Mesodermal cell (in vitro differentiated cells): ENCODE data around the gene ZNF385B.
A peak's percentile ranks its signal among the peaks of the same experiment; 100 is the strongest.

ENCODE experiments used
- H3K27ac ChIP-seq: 2 replicates; pipeline ENCODE4 v1.7.0; 2013; ENCODE audit warnings: mild to moderate bottlenecking, low read depth, low read length, moderate library complexity; ENCODE audit not compliant: severe bottlenecking
- H3K36me3 ChIP-seq: 2 replicates; pipeline ENCODE4 v1.7.1; 2013; ENCODE audit warnings: mild to moderate bottlenecking, low read length, moderate library complexity; ENCODE audit not compliant: control insufficient read depth, insufficient read depth
- H3K4me1 ChIP-seq: one replicate; pipeline ENCODE4 v1.7.1; 2013; ENCODE audit warnings: mild to moderate bottlenecking, low read length; ENCODE audit not compliant: insufficient read depth, control insufficient read depth, poor library complexity, severe bottlenecking
- H3K4me3 ChIP-seq: 2 replicates; pipeline ENCODE4 v1.7.0; 2013; ENCODE audit warnings: low read length, control low read depth, mild to moderate bottlenecking; ENCODE audit not compliant: insufficient read depth, poor library complexity, severe bottlenecking; ENCODE audit errors: extremely low read depth
- H3K9me3 ChIP-seq: 2 replicates; pipeline ENCODE4 v1.7.1; 2013; ENCODE audit warnings: mild to moderate bottlenecking, low read length, moderate library complexity; ENCODE audit not compliant: control insufficient read depth
- WGBS, 2 experiments: methylation state at CpG; one replicate each; pipeline ENCODE4 v1.1.5; 2013; ENCODE audit warnings: missing lambda C conversion rate in 2 of 2; ENCODE audit not compliant: insufficient coverage in 2 of 2; 5-methylcytosine and 5-hydroxymethylcytosine counted together

ZNF385B gene

GRCh38 chr2:179882851-179883806 lies 21.7 kb upstream of the ZNF385B start:
- H3K4me1 ChIP-seq, result peaks cover 4% of the 10 kb centered on the region
- H3K27ac ChIP-seq, result no peak overlapping the region
- H3K9me3 ChIP-seq, result no peaks in the 10 kb centered on the region
- no peak overlapping the region for H3K4me3 ChIP-seq
- WGBS, 2 experiments, result 87 to 100% methylated on average over 3 of the region's 6 CpGs
- H3K36me3 ChIP-seq, result no peaks in the 10 kb centered on the region

- Histone ChIP-seq H3K36me3 (no peaks in the 10 kb centered on the region), H3K4me3 (no peak overlapping the region), H3K4me1 (peaks cover 2% of the 10 kb centered on the region), H3K27ac (no peak overlapping the region), H3K9me3 (no peaks in the 10 kb centered on the region)
- 100% methylated on average over 1 of the region's 4 CpGs; no CpG with 5 or more reads in 1 of the 2 experiments for WGBS, 2 experiments
Measured at GRCh38 chr2:179877601-179878364, 16.4 kb upstream of the ZNF385B start.

- Histone ChIP-seq H3K4me3 (no peak overlapping the region), H3K4me1 (no peaks in the 10 kb centered on the region), H3K36me3 (no peaks in the 10 kb centered on the region), H3K27ac (no peak overlapping the region), H3K9me3 (no peaks in the 10 kb centered on the region)
- WGBS, 2 experiments, result no CpG with 5 or more reads among the region's 1 CpG
Measured at GRCh38 chr2:179876266-179876665, 14.9 kb upstream of the ZNF385B start.

- Histone ChIP-seq H3K36me3 (no peaks in the 10 kb centered on the region), H3K4me3 (no peak overlapping the region), H3K27ac (no peak overlapping the region), H3K9me3 (no peaks in the 10 kb centered on the region), H3K4me1 (no peaks in the 10 kb centered on the region)
Measured at GRCh38 chr2:179875864-179876263, 14.5 kb upstream of the ZNF385B start.

- 77 to 81% methylated on average over 3 to 4 of the region's 6 CpGs for WGBS, 2 experiments
- Histone ChIP-seq H3K36me3 (no peaks in the 10 kb centered on the region), H3K27ac (no peak overlapping the region), H3K4me3 (no peak overlapping the region), H3K4me1 (no peaks in the 10 kb centered on the region), H3K9me3 (no peaks in the 10 kb centered on the region)
Measured at GRCh38 chr2:179862898-179863458, 1.6 kb upstream of the ZNF385B start.

GRCh38 chr2:179861027-179861415 lies 391 bp downstream of the ZNF385B start:
- Histone ChIP-seq H3K36me3 (no peaks in the 10 kb centered on the region), H3K4me1 (no peaks in the 10 kb centered on the region), H3K27ac (no peak overlapping the region), H3K9me3 (no peaks in the 10 kb centered on the region), H3K4me3 (peak overlapping the region; percentile 43)
- 1% methylated on average over 48 to 52 of the region's 52 CpGs for WGBS, 2 experiments

GRCh38 chr2:179860255-179861026 lies 971 bp downstream of the ZNF385B start:
- H3K36me3 ChIP-seq, result no peaks in the 10 kb centered on the region
- no peaks in the 10 kb centered on the region for H3K9me3 ChIP-seq
- no peaks in the 10 kb centered on the region for H3K4me1 ChIP-seq
- H3K4me3 ChIP-seq, result peak overlapping the region; percentile 43
- no peak overlapping the region for H3K27ac ChIP-seq
- WGBS, 2 experiments, result 2 to 3% methylated on average over 26 of the region's 34 CpGs

- no peaks in the 10 kb centered on the region for H3K9me3 ChIP-seq
- H3K27ac ChIP-seq, result no peak overlapping the region
- no peaks in the 10 kb centered on the region for H3K36me3 ChIP-seq
- 67% methylated on average over 1 of the region's 1 CpG; no CpG with 5 or more reads in 1 of the 2 experiments for WGBS, 2 experiments
- no peak overlapping the region for H3K4me3 ChIP-seq
- no peaks in the 10 kb centered on the region for H3K4me1 ChIP-seq
Measured at GRCh38 chr2:179859523-179859922, 1.9 kb downstream of the ZNF385B start.

GRCh38 chr2:179857236-179857635 lies 4.2 kb downstream of the ZNF385B start:
- no peak overlapping the region for H3K4me3 ChIP-seq
- H3K36me3 ChIP-seq, result no peaks in the 10 kb centered on the region
- H3K9me3 ChIP-seq, result no peaks in the 10 kb centered on the region
- H3K27ac ChIP-seq, result no peak overlapping the region
- WGBS, 2 experiments, result 80% methylated on average over 4 of the region's 4 CpGs
- no peaks in the 10 kb centered on the region for H3K4me1 ChIP-seq

- no peak overlapping the region for H3K27ac ChIP-seq
- no peaks in the 10 kb centered on the region for H3K4me1 ChIP-seq
- no peak overlapping the region for H3K4me3 ChIP-seq
- no peaks in the 10 kb centered on the region for H3K36me3 ChIP-seq
- H3K9me3 ChIP-seq, result no peaks in the 10 kb centered on the region
- 67 to 77% methylated on average over 3 to 4 of the region's 5 CpGs for WGBS, 2 experiments
Measured at GRCh38 chr2:179856205-179856604, 5.2 kb downstream of the ZNF385B start.
